CD14-positive monocyte (primary cell): ENCODE results near the gene ZC3H12C. TPM values are rescaled to one million over a fixed set of nuclear protein-coding genes. Genes with fewer than 3 reads are reported as not detected.

Experiments used
- DNase-seq, 3 donors: peaks; one replicate each; pipeline ENCODE4 v3.0.0-alpha.2; 2011 to 2022
- H2AFZ ChIP-seq: 2 replicates; pipeline ENCODE4 v1.6.0; 2012; ENCODE audit warnings: mild to moderate bottlenecking, low read depth, low read length, inconsistent platforms; ENCODE audit not compliant: insufficient read depth, poor library complexity, severe bottlenecking
- H3K27ac ChIP-seq, 2 donors: 1 replicate in 1 of 2; 2 replicates in 1 of 2; pipeline ENCODE4 v1.5.1; 2012 to 2013; ENCODE audit warnings: low read length in 2 of 2, control low read depth in 1 of 2, inconsistent platforms in 1 of 2, low read depth in 1 of 2, mild to moderate bottlenecking in 1 of 2
- H3K27me3 ChIP-seq, 2 donors: one replicate each; pipeline versions ENCODE4 v1.6.0 to v1.6.1; 2011 to 2013; ENCODE audit warnings: low read length in 2 of 2; ENCODE audit not compliant: control insufficient read depth in 2 of 2, insufficient read depth in 2 of 2
- H3K36me3 ChIP-seq, 2 donors: replicated peaks in 1 of 2; 1 replicate in 1 of 2; 2 replicates in 1 of 2; pipeline versions ENCODE4 v1.5.1 to v1.6.1; 2012 to 2013; ENCODE audit warnings: low read length in 2 of 2, control low read depth in 1 of 2, inconsistent platforms in 1 of 2, mild to moderate bottlenecking in 1 of 2; ENCODE audit not compliant: insufficient read depth in 2 of 2, control insufficient read depth in 1 of 2
- H3K4me1 ChIP-seq, 2 donors: 1 replicate in 1 of 2; 2 replicates in 1 of 2; pipeline versions ENCODE4 v1.5.1 to v1.6.1; 2012 to 2013; ENCODE audit warnings: low read length in 2 of 2, control low read depth in 1 of 2, inconsistent platforms in 1 of 2, mild to moderate bottlenecking in 1 of 2, moderate library complexity in 1 of 2; ENCODE audit not compliant: insufficient read depth in 2 of 2, control insufficient read depth in 1 of 2
- H3K4me2 ChIP-seq: replicated peaks from 2 replicates; pipeline ENCODE3; 2012; ENCODE audit warnings: low read length, moderate library complexity, mild to moderate bottlenecking; ENCODE audit not compliant: poor library complexity, severe bottlenecking; ENCODE audit errors: extremely low read depth
- H3K4me3 ChIP-seq, 3 experiments: fragments of 200-600 bp in 1 of 3; sonication (generic) in 1 of 3; replicated peaks in 1 of 3; 1 replicate in 2 of 3; 2 replicates in 1 of 3; pipeline ENCODE4 v1.5.1; 2011 to 2013; ENCODE audit warnings: low read length in 3 of 3, mild to moderate bottlenecking in 3 of 3, control low read depth in 2 of 3, low read depth in 2 of 3, inconsistent platforms in 1 of 3, moderate library complexity in 1 of 3
- H3K79me2 ChIP-seq: 2 replicates; pipeline ENCODE4 v1.6.0; 2012; ENCODE audit warnings: mild to moderate bottlenecking, control low read depth, inconsistent platforms, low read length, moderate library complexity; ENCODE audit not compliant: insufficient read depth
- H3K9ac ChIP-seq: 2 replicates; pipeline ENCODE4 v1.6.0; 2017; ENCODE audit warnings: low read length, mild to moderate bottlenecking; ENCODE audit not compliant: insufficient read depth, poor library complexity, severe bottlenecking
- H3K9me3 ChIP-seq, 2 donors: replicated peaks in 1 of 2; 1 replicate in 1 of 2; 2 replicates in 1 of 2; pipeline versions ENCODE4 v1.5.1 to v1.6.1; 2012 to 2013; ENCODE audit warnings: low read length in 2 of 2, control low read depth in 1 of 2; ENCODE audit not compliant: control insufficient read depth in 1 of 2, insufficient read depth in 1 of 2
- H4K20me1 ChIP-seq: 2 replicates; pipeline ENCODE4 v1.6.0; 2012; ENCODE audit warnings: mild to moderate bottlenecking, low read length, control low read depth, moderate library complexity; ENCODE audit not compliant: insufficient read depth
- H3K27ac Mint-ChIP-seq, 7 donors: one replicate each; pipeline ENCODE4 v1.8.0; 2020; ENCODE audit warnings: mild to moderate bottlenecking in 7 of 7, mixed read lengths in 7 of 7, moderate library complexity in 6 of 7, inconsistent platforms in 2 of 7
- H3K27me3 Mint-ChIP-seq, 3 donors: one replicate each; pipeline ENCODE4 v1.8.0; 2021 to 2022; ENCODE audit warnings: low read depth in 3 of 3, mild to moderate bottlenecking in 3 of 3, mixed read lengths in 3 of 3, moderate library complexity in 3 of 3, inconsistent platforms in 1 of 3
- H3K36me3 Mint-ChIP-seq, 2 donors: one replicate each; pipeline ENCODE4 v1.8.0; 2020; ENCODE audit warnings: mixed read lengths in 2 of 2, inconsistent platforms in 1 of 2, mild to moderate bottlenecking in 1 of 2
- H3K4me1 Mint-ChIP-seq: one replicate; pipeline ENCODE4 v1.8.0; 2020; ENCODE audit warnings: mild to moderate bottlenecking, mixed read lengths
- H3K4me3 Mint-ChIP-seq, 2 donors: one replicate each; pipeline ENCODE4 v1.8.0; 2020; ENCODE audit warnings: mild to moderate bottlenecking in 2 of 2, mixed read lengths in 2 of 2, moderate library complexity in 1 of 2
- H3K9me3 Mint-ChIP-seq, 7 donors: one replicate each; pipeline ENCODE4 v1.8.0; 2020 to 2022; ENCODE audit warnings: mixed read lengths in 7 of 7, mild to moderate bottlenecking in 6 of 7, moderate library complexity in 6 of 7, inconsistent platforms in 2 of 7
- WGBS: methylation state at CpG from one replicate; pipeline ENCODE4 v1.1.5; 2013; ENCODE audit warnings: missing lambda C conversion rate; ENCODE audit not compliant: insufficient coverage; 5-methylcytosine and 5-hydroxymethylcytosine counted together
- intact Hi-C, 2 donors: fragments of 100-400 bp; cut with micrococcal nuclease; formaldehyde crosslinking; loops; one replicate each; pipeline versions ENCODE4 v1.15.0 to v1.15.1; 2023
- polyA plus RNA-seq, 3 donors: library from polyadenylated mRNA; depleted of rRNA in 1 of 3; unstranded in 2 of 3; stranded (reverse) in 1 of 3; fragments of 300-500 nt in 2 of 3; fragments of >200 nt in 1 of 3; fragmentation: Illumina TruSeq in 2 of 3; gene quantifications; 1 replicate in 2 of 3; 2 replicates in 1 of 3; pipeline ENCODE4 v1.2.3, GENCODE V29; 2012 to 2021
- TF ChIP-seq, protein P1 (sequence below): fragments of 200-600 bp; IDR thresholded peaks from one replicate; pipeline ENCODE4 v1.8.0; 2022; ENCODE audit warnings: antibody characterized with exemption, mild to moderate bottlenecking

ZC3H12C gene
- polyA plus RNA-seq, 3 donors: 0.47 to 2.6 (median 0.73) TPM

DNA sequence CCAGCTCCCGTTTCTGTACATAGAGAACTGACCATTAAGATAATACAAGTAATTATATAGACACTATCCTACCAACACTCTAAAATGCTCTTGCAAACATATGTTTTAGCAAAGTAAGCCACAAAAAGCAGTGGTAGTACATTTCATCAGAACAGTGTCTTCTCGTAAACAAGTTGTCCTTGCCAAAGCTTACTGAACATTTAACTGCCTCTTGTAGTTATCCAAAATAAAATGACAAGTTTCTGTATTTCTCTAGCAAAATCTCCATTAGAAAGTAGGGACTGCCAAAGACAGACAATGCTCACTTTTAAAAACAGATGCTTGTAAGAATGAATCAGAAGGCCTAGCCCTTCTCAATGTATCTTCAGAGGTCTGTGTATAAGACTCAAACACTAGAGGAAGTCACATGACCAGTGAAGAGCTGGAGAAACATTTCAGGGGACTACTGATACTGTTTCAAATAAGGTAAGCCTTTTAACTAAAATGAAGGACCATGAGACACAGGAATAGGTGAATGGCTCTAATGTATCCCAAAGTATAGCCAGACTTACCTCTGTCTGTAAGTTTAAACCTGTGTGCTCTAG lies 7.8 kb upstream of the ZC3H12C start:
- H3K9me3 ChIP-seq: no peaks in the 10 kb centered on the region
- Mint-ChIP-seq H3K27ac (peak overlapping the region in 1 of 7 donors; percentile 81), H3K9me3 (peaks cover 0 to 3% (median 2%) of the 10 kb centered on the region in 7 donors), H3K27me3 (peaks cover 0 to 4% (median 2%) of the 10 kb centered on the region in 3 donors), H3K4me3 (no peak overlapping the region), H3K36me3 (no peaks in the 10 kb centered on the region), H3K4me1 (peaks cover 20% of the 10 kb centered on the region)
- H3K79me2 ChIP-seq: no peaks in the 10 kb centered on the region
- H3K9ac ChIP-seq: no peak overlapping the region
- H3K4me3 ChIP-seq: no peak overlapping the region
- H3K4me1 ChIP-seq: peaks cover 6 to 13% of the 10 kb centered on the region in 2 donors
- TF ChIP-seq, protein P1, sequence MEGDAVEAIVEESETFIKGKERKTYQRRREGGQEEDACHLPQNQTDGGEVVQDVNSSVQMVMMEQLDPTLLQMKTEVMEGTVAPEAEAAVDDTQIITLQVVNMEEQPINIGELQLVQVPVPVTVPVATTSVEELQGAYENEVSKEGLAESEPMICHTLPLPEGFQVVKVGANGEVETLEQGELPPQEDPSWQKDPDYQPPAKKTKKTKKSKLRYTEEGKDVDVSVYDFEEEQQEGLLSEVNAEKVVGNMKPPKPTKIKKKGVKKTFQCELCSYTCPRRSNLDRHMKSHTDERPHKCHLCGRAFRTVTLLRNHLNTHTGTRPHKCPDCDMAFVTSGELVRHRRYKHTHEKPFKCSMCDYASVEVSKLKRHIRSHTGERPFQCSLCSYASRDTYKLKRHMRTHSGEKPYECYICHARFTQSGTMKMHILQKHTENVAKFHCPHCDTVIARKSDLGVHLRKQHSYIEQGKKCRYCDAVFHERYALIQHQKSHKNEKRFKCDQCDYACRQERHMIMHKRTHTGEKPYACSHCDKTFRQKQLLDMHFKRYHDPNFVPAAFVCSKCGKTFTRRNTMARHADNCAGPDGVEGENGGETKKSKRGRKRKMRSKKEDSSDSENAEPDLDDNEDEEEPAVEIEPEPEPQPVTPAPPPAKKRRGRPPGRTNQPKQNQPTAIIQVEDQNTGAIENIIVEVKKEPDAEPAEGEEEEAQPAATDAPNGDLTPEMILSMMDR: no peak
- H3K4me2 ChIP-seq: no peak overlapping the region
- H4K20me1 ChIP-seq: no peaks in the 10 kb centered on the region
- no peaks in the 10 kb centered on the region for H3K27me3 ChIP-seq
- no peak overlapping the region for H3K27ac ChIP-seq
- whole genome bisulfite sequencing: 71% methylated on average over 1 of the region's 2 CpGs
- intact Hi-C loops: loop anchor here in 1 of 2 donors (5.0 kb wide), 2 partner anchors 58 to 138 kb away; no protein-coding TSS in a partner anchor
- no peaks in the 10 kb centered on the region for H3K36me3 ChIP-seq
- no peak overlapping the region for H2AFZ ChIP-seq
- no peak for DNase-seq

DNA sequence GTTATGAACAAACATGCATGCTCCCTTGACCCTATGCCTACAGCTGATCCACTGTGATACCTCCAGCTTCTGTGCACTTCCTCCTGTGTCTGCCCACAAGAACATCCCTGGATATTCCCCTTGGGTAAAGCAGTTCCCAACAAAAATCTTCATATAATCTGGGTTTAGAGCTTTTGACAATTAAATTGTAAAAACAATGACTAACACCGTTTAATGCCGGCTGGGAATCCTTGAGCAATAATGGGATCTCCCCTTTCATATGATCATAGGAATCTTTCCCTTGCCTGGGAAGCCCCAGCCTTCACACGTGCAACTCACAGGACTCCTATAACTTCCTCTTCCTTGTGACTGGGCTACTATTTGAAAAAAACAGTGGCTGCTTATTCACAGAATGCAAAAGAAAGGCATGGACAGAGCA lies 6.3 kb upstream of the ZC3H12C start:
- H3K9me3 ChIP-seq: no peaks in the 10 kb centered on the region
- peaks cover 0 to 9% (median 4%) of the 10 kb centered on the region in 3 donors for H3K27me3 Mint-ChIP-seq
- WGBS: 31% methylated on average over 2 of the region's 3 CpGs
- peak overlapping the region; percentile 14 to 71 for H3K27ac ChIP-seq
- intact Hi-C loops: loop anchor here in 1 of 2 donors (5.0 kb wide), 2 partner anchors 60 to 140 kb away; no protein-coding TSS in a partner anchor
- no peaks in the 10 kb centered on the region for H3K36me3 Mint-ChIP-seq
- no peaks in the 10 kb centered on the region for H3K36me3 ChIP-seq
- H3K9ac ChIP-seq: no peak overlapping the region
- peak; percentile 91 to 99 (median 91) for DNase-seq
- H4K20me1 ChIP-seq: no peaks in the 10 kb centered on the region
- peaks cover 18% of the 10 kb centered on the region for H3K4me1 Mint-ChIP-seq
- no peak overlapping the region for H3K4me2 ChIP-seq
- no peaks in the 10 kb centered on the region for H3K27me3 ChIP-seq
- H3K4me3 Mint-ChIP-seq: no peak overlapping the region
- H3K4me1 ChIP-seq: peaks cover 6 to 13% of the 10 kb centered on the region in 2 donors
- H3K4me3 ChIP-seq: no peak overlapping the region
- TF ChIP-seq, protein P1: no peak
- H3K9me3 Mint-ChIP-seq: peaks cover 0 to 3% (median 2%) of the 10 kb centered on the region in 7 donors
- H2AFZ ChIP-seq: no peak overlapping the region
- no peaks in the 10 kb centered on the region for H3K79me2 ChIP-seq
- H3K27ac Mint-ChIP-seq: peak overlapping the region; percentile 37 to 90 (median 81)
